Omental fat pad (tissue), 4 donors: ENCODE results near the gene SLC15A1. TPM values are rescaled to one million over a fixed set of nuclear protein-coding genes. Genes with fewer than 3 reads are reported as not detected.

Experiments used
- ATAC-seq: fragments of 150-250 bp; one replicate; pipeline ENCODE4 v1.9.1; 2016; ENCODE audit warnings: mild to moderate bottlenecking, moderate library complexity; ENCODE audit not compliant: low FRiP score
- DNase-seq: peaks from one replicate; pipeline ENCODE4 v3.0.0-alpha.2; 2019; ENCODE audit warnings: low spot score
- total RNA-seq, 4 donors: library from RNA; depleted of rRNA; stranded (reverse); fragments of >200 nt; gene quantifications; one replicate each; pipeline ENCODE4 v1.1.0, GENCODE V29; 2016
- TF ChIP-seq, protein P1 (sequence below), 3 donors: fragments of 450-650 bp; IDR thresholded peaks; one replicate each; pipeline ENCODE4 v1.5.1; 2016 to 2017; ENCODE audit warnings: antibody characterized with exemption in 3 of 3, mild to moderate bottlenecking in 3 of 3, moderate library complexity in 2 of 3

SLC15A1 gene
- total RNA-seq, 4 donors from 2014 or later: 0.25 to 0.48 TPM; not detected in 2

DNA sequence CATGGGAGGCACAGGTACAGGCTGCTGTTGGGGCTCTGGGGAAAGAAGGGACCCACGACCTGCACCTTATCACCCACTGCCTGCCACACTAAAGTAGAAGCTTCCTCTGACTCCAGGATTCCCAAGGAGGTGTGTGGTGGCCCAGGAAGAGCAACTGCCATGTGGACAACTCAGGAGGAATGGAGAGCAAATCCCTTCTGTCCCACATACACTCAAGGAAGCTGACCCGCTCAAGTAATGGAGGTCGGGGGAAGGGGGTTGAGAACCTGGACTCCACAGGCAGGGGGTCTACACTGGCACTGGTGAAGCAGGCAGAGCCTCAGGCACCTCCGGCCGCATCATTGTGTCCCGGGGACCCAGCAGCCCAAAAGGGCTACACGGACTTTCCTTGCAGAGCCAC lies 29.4 kb upstream of the SLC15A1 start:
- ATAC-seq (no peak), DNase-seq (no peak)
- TF ChIP-seq, protein P1, sequence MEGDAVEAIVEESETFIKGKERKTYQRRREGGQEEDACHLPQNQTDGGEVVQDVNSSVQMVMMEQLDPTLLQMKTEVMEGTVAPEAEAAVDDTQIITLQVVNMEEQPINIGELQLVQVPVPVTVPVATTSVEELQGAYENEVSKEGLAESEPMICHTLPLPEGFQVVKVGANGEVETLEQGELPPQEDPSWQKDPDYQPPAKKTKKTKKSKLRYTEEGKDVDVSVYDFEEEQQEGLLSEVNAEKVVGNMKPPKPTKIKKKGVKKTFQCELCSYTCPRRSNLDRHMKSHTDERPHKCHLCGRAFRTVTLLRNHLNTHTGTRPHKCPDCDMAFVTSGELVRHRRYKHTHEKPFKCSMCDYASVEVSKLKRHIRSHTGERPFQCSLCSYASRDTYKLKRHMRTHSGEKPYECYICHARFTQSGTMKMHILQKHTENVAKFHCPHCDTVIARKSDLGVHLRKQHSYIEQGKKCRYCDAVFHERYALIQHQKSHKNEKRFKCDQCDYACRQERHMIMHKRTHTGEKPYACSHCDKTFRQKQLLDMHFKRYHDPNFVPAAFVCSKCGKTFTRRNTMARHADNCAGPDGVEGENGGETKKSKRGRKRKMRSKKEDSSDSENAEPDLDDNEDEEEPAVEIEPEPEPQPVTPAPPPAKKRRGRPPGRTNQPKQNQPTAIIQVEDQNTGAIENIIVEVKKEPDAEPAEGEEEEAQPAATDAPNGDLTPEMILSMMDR (IDR thresholded peaks at IDR 0.05): no peak

DNA sequence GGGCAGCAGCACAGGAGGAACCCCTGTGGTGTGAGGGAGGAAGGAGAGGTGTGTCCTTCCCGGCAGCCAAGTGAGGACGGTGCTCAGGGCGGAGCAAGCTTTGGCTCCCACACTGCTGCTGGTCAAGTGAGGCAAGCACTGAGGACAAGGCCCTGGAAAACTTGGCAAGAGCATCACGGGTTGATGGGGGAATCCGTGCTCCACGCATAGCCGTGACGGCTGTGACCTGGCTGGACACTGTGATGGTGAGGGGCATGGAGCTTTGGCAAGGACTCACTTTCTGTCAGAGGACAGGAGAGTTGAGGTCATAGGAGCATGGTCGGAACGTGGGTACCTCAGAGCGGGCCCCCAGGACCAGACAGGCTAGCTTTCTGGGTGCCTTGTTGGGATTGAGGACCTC lies 29.0 kb upstream of the SLC15A1 start:
- TF ChIP-seq, protein P1 (IDR thresholded peaks at IDR 0.05): no peak
- no peak for ATAC-seq
- DNase-seq: no peak

DNA sequence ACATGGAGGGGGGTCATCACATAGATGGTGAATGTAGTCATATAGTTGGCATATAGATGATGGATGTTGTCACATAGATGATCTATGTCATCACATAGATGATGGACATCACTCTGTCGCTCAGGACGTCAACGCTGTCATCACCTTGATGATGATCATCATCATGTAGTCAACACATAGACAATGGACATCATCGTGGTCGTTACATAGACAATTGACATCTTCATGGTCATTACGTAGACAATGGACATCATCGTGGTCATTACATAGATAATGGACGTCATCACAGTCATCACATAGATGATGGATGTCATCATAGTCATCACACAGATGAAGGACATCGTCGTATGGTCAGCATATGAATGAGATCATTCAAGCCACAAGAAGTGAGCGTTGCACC lies 28.6 kb upstream of the SLC15A1 start:
- no peak for DNase-seq
- no peak for ATAC-seq
- TF ChIP-seq, protein P1 (IDR thresholded peaks at IDR 0.05): no peak

DNA sequence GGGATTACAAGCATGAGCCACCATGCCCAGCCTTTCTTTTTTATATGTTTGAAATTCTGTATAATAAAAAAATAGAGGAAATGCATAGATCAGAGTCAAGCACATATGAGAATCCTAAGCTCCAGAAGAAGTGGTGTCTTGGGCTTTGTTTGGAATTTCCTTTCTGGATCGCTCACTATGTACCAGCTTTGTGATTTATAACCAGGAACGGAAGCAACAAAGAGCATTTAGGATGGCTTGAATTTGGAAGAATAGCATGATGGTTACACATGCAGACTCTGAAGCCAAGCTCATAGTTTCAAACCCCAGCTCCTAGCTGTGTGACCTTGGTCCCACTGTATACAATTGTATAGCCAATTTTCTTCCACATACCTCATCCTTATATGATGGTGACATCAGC lies 28.0 kb upstream of the SLC15A1 start:
- DNase-seq (no peak), ATAC-seq (no peak)
- TF ChIP-seq, protein P1 (IDR thresholded peaks at IDR 0.05): no peak

DNA sequence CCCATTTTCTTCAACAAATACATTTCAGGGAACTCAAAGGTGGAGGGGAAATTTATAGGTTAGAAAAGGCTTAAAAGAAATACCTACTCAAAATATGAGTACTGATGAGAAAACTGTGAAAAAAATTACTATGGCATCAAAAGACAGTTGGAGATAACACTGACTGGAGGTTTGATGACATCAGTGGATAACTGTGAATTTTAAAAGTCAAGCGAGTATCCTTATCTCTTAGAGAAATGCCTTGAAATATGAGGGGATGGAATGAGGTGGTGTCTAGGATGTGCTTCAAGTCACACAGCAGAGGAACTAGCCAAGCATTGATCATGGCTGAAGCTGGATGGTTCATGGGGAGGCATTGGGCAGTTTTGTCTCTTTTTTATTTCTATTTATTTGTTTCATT lies 27.2 kb upstream of the SLC15A1 start:
- no peak for ATAC-seq
- TF ChIP-seq, protein P1 (IDR thresholded peaks at IDR 0.05): no peak
- DNase-seq: no peak

DNA sequence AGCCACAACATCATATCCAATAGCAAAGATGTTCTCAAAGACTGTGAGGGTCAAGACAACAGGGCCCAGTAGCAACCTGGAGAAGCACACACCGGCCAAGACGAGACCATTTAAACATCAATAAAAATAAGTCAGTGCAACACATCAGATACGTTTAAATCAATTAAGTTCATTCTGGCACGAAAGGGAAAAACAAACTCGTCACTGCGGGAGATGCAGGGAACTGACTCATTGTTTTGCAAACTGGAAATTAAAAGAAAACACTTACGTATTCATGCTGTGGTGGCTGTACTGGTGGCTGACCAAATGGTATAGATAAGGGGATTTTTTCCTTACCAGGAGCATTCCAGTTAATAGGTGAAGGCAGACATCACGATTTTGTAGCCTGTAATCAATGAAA lies 26.3 kb upstream of the SLC15A1 start:
- DNase-seq (no peak), ATAC-seq (no peak)
- TF ChIP-seq, protein P1 (IDR thresholded peaks at IDR 0.05): no peak

DNA sequence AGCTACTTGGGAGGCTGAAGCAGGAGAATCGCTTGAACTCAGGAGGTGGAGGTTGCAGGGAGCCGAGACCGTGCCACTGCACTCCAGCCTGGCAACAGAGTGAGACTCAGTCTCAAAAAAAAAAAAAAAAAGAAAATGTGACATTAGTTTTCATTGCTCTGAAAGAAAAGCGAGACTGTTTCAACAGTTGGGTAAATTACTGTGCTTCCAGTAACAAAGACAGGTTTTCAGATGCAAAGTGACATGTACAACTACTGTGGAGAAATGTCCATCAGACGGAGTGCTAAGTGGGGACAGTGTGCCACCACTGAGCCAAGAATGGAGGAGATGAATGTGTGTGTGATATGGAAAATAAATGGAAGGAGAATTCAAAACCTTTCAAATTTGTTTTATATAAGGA lies 24.2 kb upstream of the SLC15A1 start:
- TF ChIP-seq, protein P1 (IDR thresholded peaks at IDR 0.05): no peak
- no peak for ATAC-seq
- DNase-seq: no peak
